Measurements from ENCODE around the gene KDM7A.

KDM7A gene

GRCh38 chr7:140050100-140050499 lies 126.7 kb downstream of the KDM7A start:
- no peak for DNase-seq

GRCh38 chr7:140049339-140050024 lies 127.3 kb downstream of the KDM7A start:
- DNase-seq: no peak

GRCh38 chr7:140048989-140049338 lies 127.8 kb downstream of the KDM7A start:
- DNase-seq: no peak

GRCh38 chr7:140048138-140048537 lies 128.6 kb downstream of the KDM7A start:
- no peak for DNase-seq

GRCh38 chr7:140047197-140047596 lies 129.6 kb downstream of the KDM7A start:
- DNase-seq: no peak

- no peak for DNase-seq
These were observed 131.1 kb downstream of the KDM7A start for GRCh38 chr7:140045697-140046096.

- no peak for DNase-seq
These were observed 132.5 kb downstream of the KDM7A start for GRCh38 chr7:140044251-140044650.

- no peak for DNase-seq
These were observed 134.5 kb downstream of the KDM7A start for GRCh38 chr7:140042386-140042670.

GRCh38 chr7:140041659-140042385 lies 135.0 kb downstream of the KDM7A start:
- no peak for DNase-seq

GRCh38 chr7:140039896-140040295 lies 136.9 kb downstream of the KDM7A start:
- DNase-seq: no peak

GRCh38 chr7:140039066-140039465 lies 137.7 kb downstream of the KDM7A start:
- DNase-seq: no peak

GRCh38 chr7:140036224-140036962 lies 140.4 kb downstream of the KDM7A start:
- no peak for DNase-seq

GRCh38 chr7:140035400-140036223 lies 141.2 kb downstream of the KDM7A start:
- DNase-seq: no peak
